ENCODE data around the gene DAAM1.

The DAAM1 gene

DNA sequence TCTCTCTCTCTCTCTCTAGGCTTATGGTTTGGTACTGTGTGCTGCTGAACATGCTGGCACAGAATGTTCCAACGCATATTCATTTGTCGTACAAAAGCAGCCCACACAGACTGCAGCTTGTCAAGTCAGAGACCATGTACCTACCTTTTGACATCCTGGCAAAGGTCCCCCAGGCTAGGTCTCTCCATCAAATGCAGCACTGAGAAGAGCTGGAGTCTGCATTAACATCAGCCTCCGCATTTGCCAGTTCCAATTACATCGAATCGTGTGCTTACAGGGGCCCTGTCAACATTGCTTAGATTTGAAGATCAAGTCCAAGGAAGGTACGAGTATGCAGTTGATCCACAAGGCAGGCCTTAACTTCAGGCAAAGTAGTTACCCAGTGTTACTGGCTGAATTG, 228.8 kb downstream of the DAAM1 start:
- DNase-seq (ENCODE audit: low read depth in 2 of 3, low spot score in 1 of 3) = no peak

DNA sequence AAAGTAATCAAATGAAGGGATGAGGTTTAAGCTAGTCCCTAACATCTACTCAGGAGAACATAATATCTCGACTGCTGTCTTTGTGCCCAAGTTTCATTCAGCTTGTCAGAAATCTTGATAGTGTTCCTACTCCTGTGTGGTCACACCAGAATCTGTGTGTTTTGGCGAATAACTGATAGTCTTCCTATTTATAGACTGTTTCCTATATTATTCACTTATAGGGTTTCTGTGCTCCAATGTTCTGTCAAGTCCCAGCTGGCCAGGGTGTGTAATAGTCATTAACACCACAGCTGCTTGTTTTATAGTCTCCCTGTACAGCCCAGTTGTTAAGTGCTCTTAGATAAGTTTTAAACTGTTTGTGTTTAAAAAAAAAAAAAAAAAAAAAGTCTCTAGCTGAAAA, 230.8 kb downstream of the DAAM1 start:
- DNase-seq (ENCODE audit: low read depth in 2 of 3, low spot score in 1 of 3) = no peak
